ENCODE results near the gene MRPL55.

The MRPL55 gene

DNA sequence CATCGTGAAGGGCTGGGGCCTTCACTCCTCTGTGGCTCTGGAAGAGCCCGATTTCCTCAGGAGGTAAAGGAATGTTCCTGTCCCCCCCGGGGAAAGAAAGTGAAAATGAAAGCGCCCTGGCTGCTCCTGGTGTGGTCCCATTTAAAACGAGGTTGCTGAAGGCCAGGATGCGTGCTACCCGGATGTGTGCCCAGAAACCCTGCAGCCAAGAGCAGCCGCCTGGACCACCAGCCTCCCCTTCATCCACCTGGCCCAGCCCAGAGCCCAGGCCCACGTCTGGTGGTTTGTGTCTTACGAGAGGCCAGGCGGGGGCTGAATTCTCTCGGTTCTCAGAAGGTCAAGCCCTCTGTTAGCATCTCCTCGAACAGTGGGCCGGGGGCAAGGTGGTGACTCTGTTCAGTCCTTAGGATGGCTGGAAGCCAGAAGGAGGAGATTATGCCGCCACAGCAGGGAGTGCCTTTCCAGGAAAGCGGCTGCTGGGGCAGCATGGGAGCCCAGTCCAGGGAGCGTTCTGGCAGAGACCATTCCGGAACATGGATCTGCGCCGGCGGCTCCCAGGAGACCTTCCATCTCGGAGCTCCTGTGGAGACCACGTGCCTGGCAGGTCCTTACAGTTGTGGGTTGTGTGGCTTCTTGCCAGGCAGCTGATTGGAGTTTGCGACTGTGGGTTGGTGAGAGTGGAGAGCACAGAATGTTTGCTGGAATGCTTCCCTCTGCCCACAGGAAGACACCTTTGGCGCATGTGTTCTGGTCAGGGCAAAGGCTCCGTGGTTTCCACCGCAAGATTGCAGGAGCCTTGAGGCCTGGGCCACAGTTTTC lies 32.3 kb upstream of the MRPL55 start:
- no peak for ATAC-seq
- no peak for TF ChIP-seq ZFP30 (CRISPR knock-in tag; IDR thresholded peaks at IDR 0.05)
- no peak for TF ChIP-seq PPARA (CRISPR knock-in tag; IDR thresholded peaks at IDR 0.05; ENCODE audit: borderline replicate concordance)
- TF ChIP-seq GLIS3 (CRISPR knock-in tag; IDR thresholded peaks at IDR 0.05), result no peak
- TF ChIP-seq, protein P1, sequence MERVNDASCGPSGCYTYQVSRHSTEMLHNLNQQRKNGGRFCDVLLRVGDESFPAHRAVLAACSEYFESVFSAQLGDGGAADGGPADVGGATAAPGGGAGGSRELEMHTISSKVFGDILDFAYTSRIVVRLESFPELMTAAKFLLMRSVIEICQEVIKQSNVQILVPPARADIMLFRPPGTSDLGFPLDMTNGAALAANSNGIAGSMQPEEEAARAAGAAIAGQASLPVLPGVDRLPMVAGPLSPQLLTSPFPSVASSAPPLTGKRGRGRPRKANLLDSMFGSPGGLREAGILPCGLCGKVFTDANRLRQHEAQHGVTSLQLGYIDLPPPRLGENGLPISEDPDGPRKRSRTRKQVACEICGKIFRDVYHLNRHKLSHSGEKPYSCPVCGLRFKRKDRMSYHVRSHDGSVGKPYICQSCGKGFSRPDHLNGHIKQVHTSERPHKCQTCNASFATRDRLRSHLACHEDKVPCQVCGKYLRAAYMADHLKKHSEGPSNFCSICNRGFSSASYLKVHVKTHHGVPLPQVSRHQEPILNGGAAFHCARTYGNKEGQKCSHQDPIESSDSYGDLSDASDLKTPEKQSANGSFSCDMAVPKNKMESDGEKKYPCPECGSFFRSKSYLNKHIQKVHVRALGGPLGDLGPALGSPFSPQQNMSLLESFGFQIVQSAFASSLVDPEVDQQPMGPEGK (CRISPR knock-in tag; IDR thresholded peaks at IDR 0.05; ENCODE audit: borderline replicate concordance), result no peak
- TF ChIP-seq TSHZ2 (CRISPR knock-in tag; IDR thresholded peaks at IDR 0.05), result no peak
- no peak for TF ChIP-seq TCF4 (CRISPR knock-in tag; IDR thresholded peaks at IDR 0.05; ENCODE audit: borderline replicate concordance)
- no peak for TF ChIP-seq RARB (CRISPR knock-in tag; IDR thresholded peaks at IDR 0.05)
- no peak for TF ChIP-seq SNAI2 (CRISPR knock-in tag; IDR thresholded peaks at IDR 0.05)
- no peak for TF ChIP-seq ZC3H10 (CRISPR knock-in tag; IDR thresholded peaks at IDR 0.05)
- no peak for TF ChIP-seq ZNF565 (CRISPR knock-in tag; conservative IDR thresholded peaks at IDR 0.05; ENCODE audit: low read depth)
- TF ChIP-seq ZNF70 (CRISPR knock-in tag; IDR thresholded peaks at IDR 0.05), result no peak
- TF ChIP-seq BACH2 (CRISPR knock-in tag; IDR thresholded peaks at IDR 0.05; ENCODE audit: borderline replicate concordance), result no peak
- TF ChIP-seq TOX (CRISPR knock-in tag; IDR thresholded peaks at IDR 0.05; ENCODE audit: borderline replicate concordance), result no peak
- no peak for TF ChIP-seq POU6F1 (CRISPR knock-in tag; IDR thresholded peaks at IDR 0.05; ENCODE audit: borderline replicate concordance, low read depth)
- TF ChIP-seq ISL1 (CRISPR knock-in tag; IDR thresholded peaks at IDR 0.05), result no peak
- no peak for TF ChIP-seq ESRRG (CRISPR knock-in tag; IDR thresholded peaks at IDR 0.05)
- TF ChIP-seq, protein P2, sequence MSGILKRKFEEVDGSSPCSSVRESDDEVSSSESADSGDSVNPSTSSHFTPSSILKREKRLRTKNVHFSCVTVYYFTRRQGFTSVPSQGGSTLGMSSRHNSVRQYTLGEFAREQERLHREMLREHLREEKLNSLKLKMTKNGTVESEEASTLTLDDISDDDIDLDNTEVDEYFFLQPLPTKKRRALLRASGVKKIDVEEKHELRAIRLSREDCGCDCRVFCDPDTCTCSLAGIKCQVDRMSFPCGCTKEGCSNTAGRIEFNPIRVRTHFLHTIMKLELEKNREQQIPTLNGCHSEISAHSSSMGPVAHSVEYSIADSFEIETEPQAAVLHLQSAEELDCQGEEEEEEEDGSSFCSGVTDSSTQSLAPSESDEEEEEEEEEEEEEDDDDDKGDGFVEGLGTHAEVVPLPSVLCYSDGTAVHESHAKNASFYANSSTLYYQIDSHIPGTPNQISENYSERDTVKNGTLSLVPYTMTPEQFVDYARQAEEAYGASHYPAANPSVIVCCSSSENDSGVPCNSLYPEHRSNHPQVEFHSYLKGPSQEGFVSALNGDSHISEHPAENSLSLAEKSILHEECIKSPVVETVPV (CRISPR knock-in tag; IDR thresholded peaks at IDR 0.05), result no peak
- no peak for TF ChIP-seq OSR1 (CRISPR knock-in tag; IDR thresholded peaks at IDR 0.05)
- TF ChIP-seq CSDC2 (CRISPR knock-in tag; IDR thresholded peaks at IDR 0.05), result no peak

DNA sequence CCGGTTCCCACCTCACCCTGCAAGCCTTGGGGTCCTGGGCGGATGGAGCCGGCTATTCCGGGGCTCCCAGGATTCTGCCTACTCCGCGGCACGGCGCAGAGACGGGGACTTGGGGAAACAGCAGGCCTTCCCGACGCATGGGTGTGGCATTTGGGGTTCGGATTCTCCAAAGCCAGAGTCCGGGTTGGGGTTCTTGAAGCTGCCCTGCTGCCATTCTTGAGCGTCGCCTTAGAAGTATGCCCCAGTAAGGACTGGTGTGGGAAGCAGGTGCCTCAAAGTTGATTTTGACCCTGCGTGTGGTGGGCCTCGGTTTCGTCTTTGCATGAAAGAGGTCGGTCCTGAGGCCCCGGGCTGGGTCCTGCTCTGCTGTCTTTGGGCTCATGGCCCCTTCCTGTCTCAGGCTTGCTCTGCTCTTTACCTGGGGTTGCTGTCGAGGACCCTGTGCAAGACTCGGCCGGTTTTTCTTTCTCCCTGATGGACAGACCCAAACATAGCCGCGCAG lies 31.7 kb upstream of the MRPL55 start:
- no peak for TF ChIP-seq ZNF565 (CRISPR knock-in tag; conservative IDR thresholded peaks at IDR 0.05; ENCODE audit: low read depth)
- TF ChIP-seq ISL1 (CRISPR knock-in tag; IDR thresholded peaks at IDR 0.05), result no peak
- no peak for TF ChIP-seq CSDC2 (CRISPR knock-in tag; IDR thresholded peaks at IDR 0.05)
- TF ChIP-seq BACH2 (CRISPR knock-in tag; IDR thresholded peaks at IDR 0.05; ENCODE audit: borderline replicate concordance), result no peak
- TF ChIP-seq ZNF8 (CRISPR knock-in tag; IDR thresholded peaks at IDR 0.05), result no peak
- no peak for TF ChIP-seq ARNTL (CRISPR knock-in tag; IDR thresholded peaks at IDR 0.05; ENCODE audit: borderline replicate concordance, low read depth)
- TF ChIP-seq ZFP30 (CRISPR knock-in tag; IDR thresholded peaks at IDR 0.05), result no peak
- no peak for TF ChIP-seq CREB5 (CRISPR knock-in tag; IDR thresholded peaks at IDR 0.05; ENCODE audit: low read depth)
- no peak for TF ChIP-seq ZNF70 (CRISPR knock-in tag; IDR thresholded peaks at IDR 0.05)
- no peak for TF ChIP-seq RARB (CRISPR knock-in tag; IDR thresholded peaks at IDR 0.05)
- TF ChIP-seq OSR1 (CRISPR knock-in tag; IDR thresholded peaks at IDR 0.05), result no peak
- TF ChIP-seq, protein P1 (CRISPR knock-in tag; IDR thresholded peaks at IDR 0.05; ENCODE audit: borderline replicate concordance), result no peak
- TF ChIP-seq ZFP3 (CRISPR knock-in tag; IDR thresholded peaks at IDR 0.05), result no peak
- TF ChIP-seq SNAI2 (CRISPR knock-in tag; IDR thresholded peaks at IDR 0.05), result no peak
- TF ChIP-seq, protein P2 (CRISPR knock-in tag; IDR thresholded peaks at IDR 0.05), result no peak
- no peak for TF ChIP-seq TOX (CRISPR knock-in tag; IDR thresholded peaks at IDR 0.05; ENCODE audit: borderline replicate concordance)
- ATAC-seq, result no peak

Measured in SK-N-SH treated with all-trans-retinoic acid at 6 μM for 48 hours (cell line).